Osteocyte (in vitro differentiated cells): ENCODE data around the gene PRKCE. TPM values are rescaled to one million over a fixed set of nuclear protein-coding genes. Genes with fewer than 3 reads are reported as not detected.
"Not testable (repeated sequence)": the region's sequence is repeated elsewhere in the genome, so short reads cannot be mapped to it uniquely, and the experiment has no call there.

Experiments used
- DNase-seq: peaks from one replicate; pipeline ENCODE4 v3.0.0; 2021; ENCODE audit warnings: mixed read lengths; ENCODE audit not compliant: unreplicated experiment; ENCODE audit errors: extremely low spot score
- H3K27ac Mint-ChIP-seq: one replicate; pipeline ENCODE4 v1.8.0; 2021; ENCODE audit warnings: mild to moderate bottlenecking, mixed read lengths; ENCODE audit not compliant: unreplicated experiment
- H3K27me3 Mint-ChIP-seq: one replicate; pipeline ENCODE4 v1.8.0; 2021; ENCODE audit warnings: mixed read lengths; ENCODE audit not compliant: unreplicated experiment
- H3K36me3 Mint-ChIP-seq: one replicate; pipeline ENCODE4 v1.8.0; 2021; ENCODE audit warnings: mixed read lengths; ENCODE audit not compliant: unreplicated experiment
- H3K4me1 Mint-ChIP-seq: one replicate; pipeline ENCODE4 v1.8.0; 2021; ENCODE audit warnings: mixed read lengths; ENCODE audit not compliant: unreplicated experiment
- H3K4me3 Mint-ChIP-seq: one replicate; pipeline ENCODE4 v1.8.0; 2021; ENCODE audit warnings: mild to moderate bottlenecking, moderate library complexity, mixed read lengths; ENCODE audit not compliant: unreplicated experiment
- H3K9me3 Mint-ChIP-seq: one replicate; pipeline ENCODE4 v1.8.0; 2021; ENCODE audit warnings: mixed read lengths; ENCODE audit not compliant: unreplicated experiment
- total RNA-seq: library from RNA; stranded (reverse); gene quantifications from 2 replicates; pipeline ENCODE4 v1.2.1, GENCODE V29; 2021
- TF ChIP-seq, protein P1 (sequence below): fragments of 200-600 bp; sonication (generic); IDR thresholded peaks from 2 replicates; pipeline ENCODE4 v1.5.0; 2021; ENCODE audit warnings: antibody characterized with exemption, mild to moderate bottlenecking, moderate library complexity

The PRKCE gene
- total RNA-seq, 1 donor from 2014 or later, result 13.8 TPM

DNA sequence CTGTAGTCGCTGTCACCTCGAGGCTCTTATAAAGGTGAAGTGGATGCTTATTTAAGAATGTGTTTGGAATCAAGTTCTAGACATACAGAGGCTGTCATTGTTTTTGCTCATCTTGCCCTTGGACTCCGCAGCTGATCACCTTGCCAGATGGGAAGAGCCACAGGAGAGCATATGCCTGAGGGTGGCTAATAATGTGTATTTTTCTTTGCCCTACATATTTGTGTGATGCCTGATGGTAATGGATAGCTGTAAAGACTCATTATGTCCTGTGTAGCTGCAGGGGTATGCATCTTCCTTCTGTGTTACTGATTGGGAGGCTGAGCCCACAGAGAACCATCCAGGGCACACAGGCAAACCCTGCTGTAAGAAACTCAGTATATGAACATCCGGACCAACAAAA is 61.7 kb downstream of the PRKCE start:
- Mint-ChIP-seq H3K4me1 (peaks cover 2% of the 10 kb centered on the region), H3K9me3 (no peaks in the 10 kb centered on the region), H3K4me3 (no peak overlapping the region), H3K36me3 (peaks cover 3% of the 10 kb centered on the region), H3K27me3 (no peaks in the 10 kb centered on the region), H3K27ac (no peak overlapping the region)
- TF ChIP-seq, protein P1, sequence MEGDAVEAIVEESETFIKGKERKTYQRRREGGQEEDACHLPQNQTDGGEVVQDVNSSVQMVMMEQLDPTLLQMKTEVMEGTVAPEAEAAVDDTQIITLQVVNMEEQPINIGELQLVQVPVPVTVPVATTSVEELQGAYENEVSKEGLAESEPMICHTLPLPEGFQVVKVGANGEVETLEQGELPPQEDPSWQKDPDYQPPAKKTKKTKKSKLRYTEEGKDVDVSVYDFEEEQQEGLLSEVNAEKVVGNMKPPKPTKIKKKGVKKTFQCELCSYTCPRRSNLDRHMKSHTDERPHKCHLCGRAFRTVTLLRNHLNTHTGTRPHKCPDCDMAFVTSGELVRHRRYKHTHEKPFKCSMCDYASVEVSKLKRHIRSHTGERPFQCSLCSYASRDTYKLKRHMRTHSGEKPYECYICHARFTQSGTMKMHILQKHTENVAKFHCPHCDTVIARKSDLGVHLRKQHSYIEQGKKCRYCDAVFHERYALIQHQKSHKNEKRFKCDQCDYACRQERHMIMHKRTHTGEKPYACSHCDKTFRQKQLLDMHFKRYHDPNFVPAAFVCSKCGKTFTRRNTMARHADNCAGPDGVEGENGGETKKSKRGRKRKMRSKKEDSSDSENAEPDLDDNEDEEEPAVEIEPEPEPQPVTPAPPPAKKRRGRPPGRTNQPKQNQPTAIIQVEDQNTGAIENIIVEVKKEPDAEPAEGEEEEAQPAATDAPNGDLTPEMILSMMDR, result no peak
- no peak for DNase-seq

DNA sequence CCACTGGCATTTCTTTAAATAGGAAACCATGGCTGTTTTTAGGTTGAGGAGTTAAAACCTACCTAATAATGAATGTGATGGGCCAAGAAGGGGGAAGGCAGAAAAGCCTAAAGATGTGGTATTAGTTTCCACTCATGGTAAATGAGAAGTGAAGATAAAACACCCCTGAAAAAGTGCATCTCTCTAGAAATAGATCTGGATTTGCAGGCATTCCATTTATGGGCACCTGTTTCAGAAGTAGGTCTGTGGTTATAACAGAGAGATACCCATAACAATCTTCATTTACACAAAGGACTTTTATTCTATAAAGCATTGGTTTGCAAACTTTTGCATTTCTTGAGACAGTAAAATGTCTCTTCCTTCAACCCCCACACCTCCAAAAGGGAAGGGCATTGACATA is 62.1 kb downstream of the PRKCE start:
- H3K4me1 Mint-ChIP-seq, result peaks cover 2% of the 10 kb centered on the region
- no peaks in the 10 kb centered on the region for H3K9me3 Mint-ChIP-seq
- H3K27ac Mint-ChIP-seq, result no peak overlapping the region
- no peak overlapping the region for H3K4me3 Mint-ChIP-seq
- TF ChIP-seq, protein P1, result no peak
- H3K36me3 Mint-ChIP-seq, result peaks cover 3% of the 10 kb centered on the region
- no peak for DNase-seq
- no peaks in the 10 kb centered on the region for H3K27me3 Mint-ChIP-seq

DNA sequence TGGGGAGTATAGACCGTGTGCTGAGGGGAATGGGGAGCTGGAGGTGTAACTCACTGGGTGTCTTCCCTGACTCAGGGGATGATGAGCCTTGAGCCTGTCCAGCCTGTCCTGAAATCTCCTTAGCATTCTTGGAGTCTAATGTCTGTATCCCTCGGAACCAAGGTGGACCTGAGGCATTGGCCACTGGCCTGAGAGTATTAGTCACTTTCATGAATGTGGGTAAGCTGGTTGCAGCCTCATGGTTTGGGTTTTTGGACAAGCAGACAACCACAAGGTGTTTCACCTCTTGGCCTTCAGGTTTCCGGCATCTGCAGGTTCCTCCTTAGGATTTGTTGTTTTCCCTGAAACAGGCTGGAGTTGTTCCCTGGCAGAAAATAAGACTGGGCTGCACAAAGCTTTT is 63.2 kb downstream of the PRKCE start:
- no peaks in the 10 kb centered on the region for H3K27me3 Mint-ChIP-seq
- no peak for DNase-seq
- H3K27ac Mint-ChIP-seq, result no peak overlapping the region
- H3K4me3 Mint-ChIP-seq, result no peak overlapping the region
- TF ChIP-seq, protein P1, result no peak
- peaks cover 3% of the 10 kb centered on the region for H3K36me3 Mint-ChIP-seq
- peaks cover 2% of the 10 kb centered on the region for H3K4me1 Mint-ChIP-seq
- no peaks in the 10 kb centered on the region for H3K9me3 Mint-ChIP-seq

DNA sequence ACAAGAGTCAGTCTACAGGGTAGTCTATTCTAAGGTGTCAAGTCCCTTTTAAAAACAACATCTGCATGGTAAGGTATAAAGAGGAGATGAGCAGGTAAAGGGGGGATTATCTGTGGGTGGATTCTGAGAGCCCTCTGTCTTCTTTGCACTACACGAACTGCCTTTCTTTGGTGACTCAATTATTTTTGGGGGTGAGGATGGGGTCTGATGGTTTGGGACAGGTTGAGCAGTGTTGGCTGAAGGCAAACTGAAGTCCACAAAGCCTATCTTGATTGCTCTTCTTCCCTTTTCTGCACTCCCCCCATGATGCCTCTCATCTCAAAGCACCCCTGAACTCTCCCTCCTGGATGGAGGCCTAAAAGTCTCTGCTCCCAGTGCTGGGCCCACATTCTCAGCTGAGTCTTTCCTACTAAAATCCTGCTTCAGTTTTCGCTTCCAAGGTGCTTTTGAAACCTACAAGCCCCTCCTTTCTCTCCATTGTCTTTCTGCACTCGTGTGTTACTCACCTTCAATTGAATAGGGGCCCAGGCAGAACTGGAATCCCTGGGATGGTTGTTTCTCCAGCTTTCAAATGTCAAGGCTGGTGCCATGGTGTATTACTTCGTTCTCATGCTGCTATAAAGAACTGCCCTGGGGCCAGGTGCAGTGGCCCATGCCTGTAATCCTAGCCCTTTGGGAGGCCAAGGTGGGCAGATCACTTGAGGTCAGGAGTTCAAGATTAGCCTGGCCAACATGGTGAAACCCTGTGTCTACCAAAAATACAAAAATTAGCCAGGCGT is 64.3 kb downstream of the PRKCE start:
- no peak for DNase-seq
- Mint-ChIP-seq H3K36me3 (peaks cover 3% of the 10 kb centered on the region), H3K4me1 (peaks cover 2% of the 10 kb centered on the region), H3K27ac (no peak overlapping the region), H3K27me3 (no peaks in the 10 kb centered on the region), H3K4me3 (no peak overlapping the region), H3K9me3 (no peaks in the 10 kb centered on the region)
- TF ChIP-seq, protein P1, result no peak

DNA sequence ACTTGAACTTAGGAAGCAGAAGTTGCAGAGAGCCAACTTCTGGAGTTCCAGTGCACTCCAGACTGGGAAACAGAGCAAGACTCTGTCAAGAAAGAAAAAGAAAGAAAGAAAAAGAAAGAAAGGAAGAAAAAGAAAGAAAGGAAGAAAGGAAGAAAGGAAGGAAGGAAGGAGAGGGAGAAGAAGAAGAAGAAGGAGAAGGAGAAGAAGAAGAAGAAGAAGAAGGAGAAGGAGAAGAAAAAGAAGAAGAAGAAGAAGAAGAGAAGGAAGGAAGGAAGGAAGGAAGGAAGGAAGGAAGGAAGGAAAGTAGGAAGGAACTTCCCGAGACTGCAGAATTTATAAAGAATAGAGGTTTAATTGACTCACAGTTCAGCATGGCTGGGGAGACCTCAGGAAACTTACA is 65.0 kb downstream of the PRKCE start:
- not testable (repeated sequence) for H3K27ac Mint-ChIP-seq, DNase-seq, H3K4me3 Mint-ChIP-seq, H3K36me3 Mint-ChIP-seq, H3K9me3 Mint-ChIP-seq, H3K4me1 Mint-ChIP-seq, H3K27me3 Mint-ChIP-seq
